GM20000 (cell line): Measurements from ENCODE around the gene MYOCD.

ENCODE experiments used
- DNase-seq: peaks from one replicate; pipeline ENCODE4 v3.0.0; 2012; ENCODE audit warnings: low spot score
- TF ChIP-seq, protein P1 (sequence below): IDR thresholded peaks from 2 replicates; pipeline ENCODE4 v1.5.1; 2012; ENCODE audit warnings: mild to moderate bottlenecking, control low read depth; ENCODE audit errors: extremely low read depth, missing control alignments

Gene MYOCD

DNA sequence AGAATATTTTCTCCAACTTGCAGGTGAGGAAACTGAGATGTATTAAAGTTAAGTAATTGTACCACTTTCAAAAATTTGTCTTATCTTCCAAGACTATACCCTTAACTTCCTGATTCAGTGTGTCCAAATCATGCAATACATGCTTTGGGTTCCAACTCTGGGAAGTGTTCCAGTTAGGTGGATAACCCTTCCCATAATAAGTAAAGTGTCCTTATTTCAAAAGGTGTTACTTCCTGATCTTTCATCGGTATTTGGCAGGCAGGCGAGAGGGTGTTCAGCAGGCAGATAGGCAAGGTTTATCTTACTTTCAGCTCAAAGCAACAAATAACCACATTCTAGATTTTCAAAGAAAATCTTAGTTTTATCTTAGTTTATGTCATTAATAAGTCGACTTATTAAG is 77.4 kb downstream of the MYOCD start:
- TF ChIP-seq, protein P1, sequence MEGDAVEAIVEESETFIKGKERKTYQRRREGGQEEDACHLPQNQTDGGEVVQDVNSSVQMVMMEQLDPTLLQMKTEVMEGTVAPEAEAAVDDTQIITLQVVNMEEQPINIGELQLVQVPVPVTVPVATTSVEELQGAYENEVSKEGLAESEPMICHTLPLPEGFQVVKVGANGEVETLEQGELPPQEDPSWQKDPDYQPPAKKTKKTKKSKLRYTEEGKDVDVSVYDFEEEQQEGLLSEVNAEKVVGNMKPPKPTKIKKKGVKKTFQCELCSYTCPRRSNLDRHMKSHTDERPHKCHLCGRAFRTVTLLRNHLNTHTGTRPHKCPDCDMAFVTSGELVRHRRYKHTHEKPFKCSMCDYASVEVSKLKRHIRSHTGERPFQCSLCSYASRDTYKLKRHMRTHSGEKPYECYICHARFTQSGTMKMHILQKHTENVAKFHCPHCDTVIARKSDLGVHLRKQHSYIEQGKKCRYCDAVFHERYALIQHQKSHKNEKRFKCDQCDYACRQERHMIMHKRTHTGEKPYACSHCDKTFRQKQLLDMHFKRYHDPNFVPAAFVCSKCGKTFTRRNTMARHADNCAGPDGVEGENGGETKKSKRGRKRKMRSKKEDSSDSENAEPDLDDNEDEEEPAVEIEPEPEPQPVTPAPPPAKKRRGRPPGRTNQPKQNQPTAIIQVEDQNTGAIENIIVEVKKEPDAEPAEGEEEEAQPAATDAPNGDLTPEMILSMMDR, result no peak
- no peak for DNase-seq

DNA sequence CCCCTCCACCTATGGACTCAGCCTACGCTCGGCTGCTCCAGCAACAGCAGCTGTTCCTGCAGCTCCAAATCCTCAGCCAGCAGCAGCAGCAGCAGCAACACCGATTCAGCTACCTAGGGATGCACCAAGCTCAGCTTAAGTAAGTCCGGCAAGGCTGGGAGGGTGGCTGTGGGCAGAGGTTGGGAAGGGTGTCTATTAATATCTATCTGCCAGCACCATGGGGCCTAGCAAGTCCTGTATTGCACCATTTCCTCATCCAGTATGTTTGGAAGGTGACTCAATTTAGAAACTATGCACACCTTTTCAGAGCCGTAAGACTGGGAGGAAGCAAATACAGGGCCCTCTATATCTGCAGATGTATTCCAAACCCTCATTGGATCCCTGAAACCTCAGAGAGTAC is 78.6 kb downstream of the MYOCD start:
- TF ChIP-seq, protein P1, result no peak
- no peak for DNase-seq

DNA sequence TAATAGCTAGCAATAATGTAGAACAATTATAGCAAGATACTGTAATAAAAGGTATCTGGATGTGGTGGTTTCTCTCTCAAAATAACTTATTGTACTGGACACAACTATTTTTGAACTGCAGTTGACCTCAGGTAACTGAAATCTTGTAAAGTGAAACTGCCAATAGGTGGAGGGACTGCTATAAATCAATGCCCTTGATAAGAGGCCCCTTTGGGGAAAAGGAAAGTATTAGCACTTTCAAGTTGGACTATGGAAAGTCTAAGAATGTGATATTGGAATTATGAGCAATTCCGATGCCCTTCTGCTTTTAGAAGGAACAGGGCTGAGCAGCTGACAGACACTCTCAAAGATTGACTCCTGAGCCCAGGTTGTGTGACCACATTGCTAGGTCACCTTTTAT is 79.1 kb downstream of the MYOCD start:
- TF ChIP-seq, protein P1, result no peak
- DNase-seq, result no peak

DNA sequence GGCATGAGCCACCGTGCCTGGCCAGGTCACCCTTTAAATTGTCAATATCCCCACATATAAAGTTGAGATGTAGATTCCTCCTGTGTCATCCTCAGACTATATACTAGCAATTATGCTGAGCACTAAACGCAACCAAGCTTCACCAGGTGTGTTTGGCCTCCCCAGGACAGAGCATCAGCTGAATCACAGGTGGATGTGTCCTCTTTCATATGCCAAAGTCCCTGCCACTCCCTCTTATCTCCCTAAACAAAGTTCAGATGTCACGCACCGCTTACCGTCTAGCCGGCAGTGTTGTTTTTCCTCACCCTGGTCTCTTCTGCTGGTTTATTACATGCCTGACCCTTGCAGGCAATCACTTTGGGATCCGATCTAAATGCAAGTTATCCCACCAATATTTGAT is 79.8 kb downstream of the MYOCD start:
- DNase-seq, result no peak
- TF ChIP-seq, protein P1, result no peak

DNA sequence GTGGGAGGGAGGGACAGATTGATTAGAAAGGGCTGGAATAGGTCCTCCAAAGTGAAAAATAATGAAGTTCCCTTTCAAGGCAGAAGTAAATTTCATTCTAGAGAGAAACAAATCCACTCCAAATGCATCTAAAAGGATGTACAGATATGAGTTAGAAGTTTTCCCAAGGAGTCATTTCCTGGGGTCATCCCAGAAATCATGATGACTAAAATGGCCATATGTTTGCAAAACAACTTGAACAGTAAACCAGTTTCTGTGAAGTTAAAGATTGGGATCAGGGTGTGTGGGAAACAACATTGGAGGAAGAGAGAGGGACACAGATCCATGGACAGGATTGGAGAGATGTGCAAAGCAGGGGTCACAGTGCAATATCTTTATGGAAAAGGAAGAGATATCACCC is 91.1 kb downstream of the MYOCD start:
- no peak for DNase-seq
- TF ChIP-seq, protein P1, result no peak

DNA sequence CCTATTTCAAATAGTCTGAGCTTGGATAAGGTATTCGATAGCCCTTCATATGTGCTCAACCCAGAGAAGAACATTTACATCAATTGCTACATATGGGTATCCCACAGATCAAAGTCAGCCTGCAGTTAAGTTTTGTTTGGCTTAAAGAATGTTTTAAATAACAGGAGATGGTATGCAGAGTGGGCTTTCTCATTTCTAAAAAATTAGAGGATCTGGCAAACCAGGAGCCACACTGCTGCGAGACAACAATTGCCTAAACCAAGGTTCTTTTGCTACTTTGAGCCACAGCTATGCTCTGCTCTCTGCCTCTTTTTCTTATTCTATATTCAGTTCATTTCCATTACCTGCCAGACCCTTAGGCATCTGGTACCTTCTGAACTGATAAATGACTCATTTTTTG is 93.4 kb downstream of the MYOCD start:
- no peak for DNase-seq
- TF ChIP-seq, protein P1, result no peak

DNA sequence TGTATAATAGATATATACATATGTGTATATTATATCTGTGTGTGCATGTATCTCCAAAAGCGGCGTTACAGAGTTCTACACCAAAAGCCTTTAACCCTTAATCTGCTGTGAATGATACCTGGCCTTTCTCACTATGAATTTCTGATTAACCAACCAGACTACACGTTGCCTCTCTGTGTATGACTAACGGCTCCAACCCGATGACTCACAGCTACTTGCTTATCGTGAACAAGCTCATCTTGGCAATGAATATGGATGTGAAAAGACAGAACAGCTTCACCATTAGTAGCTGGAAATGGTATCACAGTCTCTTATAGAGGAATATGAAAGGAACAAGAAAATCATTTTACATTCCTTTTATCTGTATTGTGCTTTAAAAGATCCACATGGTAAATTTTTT is 99.9 kb downstream of the MYOCD start:
- TF ChIP-seq, protein P1, result no peak

More for the DNA sequence above, 99.9 kb downstream of the MYOCD start:
- no peak for DNase-seq
